Glutamatergic neuron (in vitro differentiated cells): ENCODE data around the gene EFHD1. TPM values are rescaled to one million over a fixed set of nuclear protein-coding genes. Genes with fewer than 3 reads are reported as not detected.
A peak's percentile ranks its signal among the peaks of the same experiment; 100 is the strongest.

Source experiments
- DNase-seq: peaks from one replicate; pipeline ENCODE4 v3.0.0; 2022
- H3K27ac Mint-ChIP-seq: one replicate; pipeline ENCODE4 v1.8.0; 2020; ENCODE audit warnings: mild to moderate bottlenecking, mixed read lengths, inconsistent platforms; ENCODE audit not compliant: unreplicated experiment
- H3K27me3 Mint-ChIP-seq: one replicate; pipeline ENCODE4 v1.8.0; 2020; ENCODE audit warnings: mild to moderate bottlenecking, moderate library complexity, mixed read lengths, inconsistent platforms; ENCODE audit not compliant: unreplicated experiment
- H3K36me3 Mint-ChIP-seq: one replicate; pipeline ENCODE4 v1.8.0; 2020; ENCODE audit warnings: mild to moderate bottlenecking, mixed read lengths, inconsistent platforms; ENCODE audit not compliant: unreplicated experiment
- H3K4me1 Mint-ChIP-seq: one replicate; pipeline ENCODE4 v1.8.0; 2020; ENCODE audit warnings: mild to moderate bottlenecking, low read depth, mixed read lengths, inconsistent platforms; ENCODE audit not compliant: unreplicated experiment
- H3K4me3 Mint-ChIP-seq: one replicate; pipeline ENCODE4 v1.8.0; 2020; ENCODE audit warnings: mild to moderate bottlenecking, mixed read lengths, inconsistent platforms; ENCODE audit not compliant: unreplicated experiment
- H3K9me3 Mint-ChIP-seq: one replicate; pipeline ENCODE4 v1.8.0; 2020; ENCODE audit warnings: mild to moderate bottlenecking, moderate library complexity, mixed read lengths, inconsistent platforms; ENCODE audit not compliant: unreplicated experiment
- CTCF ChIP-seq: fragments of 200-600 bp; sonication (generic); IDR thresholded peaks from one replicate; pipeline ENCODE4 v1.5.0; 2021; ENCODE audit not compliant: partially characterized antibody, unreplicated experiment
- total RNA-seq: library from RNA; stranded (reverse); fragmentation: NEBNext Ultra II Directional; extraction: Animal tissue kit (Norgen Biotek cat#: 25700); gene quantifications from one replicate; pipeline ENCODE4 v1.2.1, GENCODE V29; 2021; ENCODE audit not compliant: unreplicated experiment

Gene EFHD1
- total RNA-seq, 1 donor from 2014 or later, result 0.71 TPM

GRCh38 chr2:232697059-232697806, 63.8 kb downstream of the EFHD1 start, which contains the start of gene GIGYF2:
GIGYF2 (plus strand) TSS chr2:232697331; CDS start chr2:232735198, 37,867 bp downstream.
- TF ChIP-seq CTCF, result no peak
- Mint-ChIP-seq H3K4me3 (peak within 1 kb of the TSS; percentile 97), H3K27me3 (peaks cover 2% of the 10 kb centered on the region), H3K4me1 (peaks cover 25% of the 10 kb centered on the region), H3K27ac (peak within 1 kb of the TSS; percentile 99), H3K9me3 (peaks cover 8% of the 10 kb centered on the region), H3K36me3 (no peaks in the 10 kb centered on the region)
- DNase-seq, result peak; percentile 99

GRCh38 chr2:232697807-232698110, 64.4 kb downstream of the EFHD1 start:
- peak overlapping the region; percentile 97 for H3K4me3 Mint-ChIP-seq
- TF ChIP-seq CTCF, result no peak
- no peaks in the 10 kb centered on the region for H3K36me3 Mint-ChIP-seq
- peaks cover 25% of the 10 kb centered on the region for H3K4me1 Mint-ChIP-seq
- H3K27ac Mint-ChIP-seq, result peak overlapping the region; percentile 99
- H3K27me3 Mint-ChIP-seq, result peaks cover 2% of the 10 kb centered on the region
- DNase-seq, result no peak
- peaks cover 8% of the 10 kb centered on the region for H3K9me3 Mint-ChIP-seq

- DNase-seq, result no peak
- Mint-ChIP-seq H3K4me3 (peak overlapping the region; percentile 97), H3K4me1 (peaks cover 25% of the 10 kb centered on the region), H3K27me3 (peaks cover 2% of the 10 kb centered on the region), H3K27ac (peak overlapping the region; percentile 83), H3K36me3 (no peaks in the 10 kb centered on the region), H3K9me3 (peaks cover 8% of the 10 kb centered on the region)
- TF ChIP-seq CTCF, result no peak
Observed at GRCh38 chr2:232698556-232699091, 65.2 kb downstream of the EFHD1 start.

GRCh38 chr2:232699110-232699509, 65.7 kb downstream of the EFHD1 start:
- Mint-ChIP-seq H3K9me3 (peaks cover 8% of the 10 kb centered on the region), H3K27ac (peak overlapping the region; percentile 83), H3K36me3 (no peaks in the 10 kb centered on the region), H3K4me1 (peaks cover 25% of the 10 kb centered on the region), H3K27me3 (peaks cover 2% of the 10 kb centered on the region), H3K4me3 (peak overlapping the region; percentile 97)
- TF ChIP-seq CTCF, result no peak
- no peak for DNase-seq

- no peak for TF ChIP-seq CTCF
- Mint-ChIP-seq H3K27ac (no peak overlapping the region), H3K4me1 (peaks cover 25% of the 10 kb centered on the region), H3K27me3 (peaks cover 2% of the 10 kb centered on the region), H3K36me3 (no peaks in the 10 kb centered on the region), H3K4me3 (peak overlapping the region; percentile 97), H3K9me3 (peaks cover 8% of the 10 kb centered on the region)
- DNase-seq, result no peak
Observed at GRCh38 chr2:232700154-232700553, 66.8 kb downstream of the EFHD1 start.
